Glomerular visceral epithelial cell (primary cell): Measurements from ENCODE around the gene MARCHF9.

Experiments used
- DNase-seq: peaks from one replicate; pipeline ENCODE4 v3.0.0-alpha.2; 2016; ENCODE audit errors: extremely low spot score

MARCHF9 gene

DNA sequence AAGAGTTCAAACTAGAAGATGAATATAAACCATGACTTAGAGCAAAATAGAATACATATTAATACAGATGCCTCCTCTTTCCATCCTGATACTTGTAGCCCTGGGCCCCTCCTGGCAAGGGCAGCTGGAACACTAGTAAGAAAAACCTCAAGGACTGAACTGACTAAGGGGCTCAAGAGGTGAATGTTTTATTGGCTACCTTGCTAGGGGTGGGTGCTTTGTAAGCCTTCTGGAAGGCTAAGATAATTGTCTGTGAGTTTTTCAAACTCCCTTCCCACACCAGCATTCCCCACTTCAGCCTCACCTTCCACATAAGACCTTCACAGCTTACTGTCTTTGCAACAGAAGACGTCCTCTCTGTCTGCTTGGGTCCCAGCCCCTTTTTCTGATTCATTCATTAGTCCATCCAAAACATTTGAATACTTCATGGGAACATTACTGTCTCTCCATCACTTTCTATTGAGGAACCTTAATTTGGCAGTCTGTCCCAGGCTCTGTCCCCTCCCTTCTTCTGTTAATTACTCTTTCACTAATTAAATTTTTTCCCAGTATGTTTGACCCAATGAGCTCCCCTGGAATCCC lies 1.1 kb upstream of the MARCHF9 start:
- no peak for DNase-seq

DNA sequence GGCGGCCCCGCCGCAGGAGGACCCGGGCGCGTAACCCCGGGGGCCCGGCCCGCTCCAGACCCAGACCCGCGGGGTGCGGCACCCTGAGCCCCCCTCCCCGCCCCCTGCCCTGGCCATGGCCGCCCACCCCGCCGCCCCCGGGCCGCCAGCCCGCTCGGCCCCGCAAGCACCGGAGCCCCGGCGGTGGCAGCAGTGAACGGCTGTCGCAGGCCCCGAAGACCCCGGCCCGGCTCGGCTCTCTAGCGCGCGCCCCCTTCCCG lies 221 bp downstream of the MARCHF9 start:
- DNase-seq: no peak

GRCh38 chr12:57755454-57756372 lies 810 bp downstream of the MARCHF9 start:
- no peak for DNase-seq

DNA sequence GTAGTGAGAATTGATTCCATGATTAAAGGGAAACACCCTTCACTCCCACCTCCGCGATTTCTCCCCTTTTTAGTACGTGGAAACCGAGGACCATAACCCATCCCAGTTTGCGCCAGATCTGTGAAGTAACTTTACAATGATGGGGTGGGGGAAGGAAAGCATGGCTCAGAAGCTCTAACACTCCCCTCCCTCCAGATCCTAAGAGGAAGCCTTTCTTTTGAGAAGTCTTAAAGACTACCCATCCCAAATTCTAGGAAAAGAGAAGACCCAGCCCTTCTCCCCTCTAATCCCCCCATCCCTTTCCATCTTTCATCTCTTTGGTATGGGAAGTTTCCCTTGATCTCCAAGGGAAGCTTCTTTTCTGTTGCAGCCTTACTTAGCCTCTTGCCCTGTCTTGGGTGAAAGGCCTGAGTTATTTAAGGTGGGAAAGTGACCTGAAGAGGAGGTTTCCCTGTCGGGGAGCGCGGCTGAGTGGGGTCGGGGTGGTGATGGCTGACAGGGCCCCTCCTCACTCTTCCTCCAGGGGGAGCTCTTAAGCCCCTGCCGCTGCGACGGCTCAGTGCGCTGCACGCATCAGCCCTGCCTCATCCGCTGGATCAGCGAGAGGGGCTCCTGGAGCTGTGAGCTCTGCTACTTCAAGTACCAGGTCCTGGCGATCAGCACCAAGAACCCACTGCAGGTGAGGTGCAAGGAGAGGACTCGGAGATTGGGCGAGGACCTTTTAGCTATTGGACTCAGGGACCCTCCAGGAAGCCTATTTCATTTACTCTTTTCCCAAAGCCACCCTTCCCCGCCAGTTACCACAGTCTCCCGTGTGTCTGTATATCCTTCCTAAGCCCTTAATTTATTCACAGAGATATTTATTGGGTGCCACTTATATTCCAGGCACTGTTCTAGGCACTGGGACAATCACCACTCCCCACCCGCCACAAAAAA lies 1.8 kb downstream of the MARCHF9 start:
- DNase-seq: peak; percentile 57

GRCh38 chr12:57757771-57758170 lies 2.9 kb downstream of the MARCHF9 start:
- DNase-seq: no peak

DNA sequence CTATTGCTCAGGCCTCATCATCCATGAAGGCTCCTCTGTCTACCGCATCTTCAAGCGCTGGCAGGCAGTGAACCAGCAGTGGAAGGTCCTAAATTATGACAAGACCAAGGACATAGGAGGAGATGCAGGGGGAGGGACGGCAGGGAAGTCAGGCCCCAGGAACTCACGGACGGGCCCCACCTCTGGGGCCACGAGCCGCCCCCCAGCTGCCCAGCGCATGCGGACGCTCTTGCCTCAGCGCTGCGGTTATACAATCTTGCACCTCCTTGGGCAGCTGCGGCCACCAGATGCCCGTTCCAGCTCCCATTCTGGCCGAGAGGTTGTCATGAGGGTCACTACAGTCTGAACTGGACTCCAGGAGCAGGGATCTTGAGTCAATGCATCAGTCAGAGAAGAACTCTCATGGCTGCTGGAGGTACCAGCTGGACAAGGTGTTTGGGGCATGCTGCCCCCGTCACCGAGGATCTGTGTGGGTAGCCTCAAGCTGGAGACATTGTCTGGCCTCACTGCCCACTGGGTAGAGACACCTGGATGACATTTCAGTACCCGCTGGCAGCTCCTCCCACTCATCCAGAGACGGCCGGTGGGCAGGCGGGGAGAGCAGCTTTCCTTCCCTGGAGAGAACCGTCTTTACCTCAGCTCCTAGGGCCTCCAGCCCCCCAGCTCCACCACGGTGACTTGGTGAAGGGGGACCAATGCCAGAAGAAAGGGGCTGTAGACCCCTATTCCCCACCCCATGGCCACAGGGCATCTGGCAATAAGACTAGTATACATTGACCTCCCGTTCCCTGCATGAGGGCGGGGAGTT lies 3.9 kb downstream of the MARCHF9 start:
- no peak for DNase-seq

GRCh38 chr12:57759360-57759980 lies 4.6 kb downstream of the MARCHF9 start:
- peak; percentile 46 for DNase-seq

DNA sequence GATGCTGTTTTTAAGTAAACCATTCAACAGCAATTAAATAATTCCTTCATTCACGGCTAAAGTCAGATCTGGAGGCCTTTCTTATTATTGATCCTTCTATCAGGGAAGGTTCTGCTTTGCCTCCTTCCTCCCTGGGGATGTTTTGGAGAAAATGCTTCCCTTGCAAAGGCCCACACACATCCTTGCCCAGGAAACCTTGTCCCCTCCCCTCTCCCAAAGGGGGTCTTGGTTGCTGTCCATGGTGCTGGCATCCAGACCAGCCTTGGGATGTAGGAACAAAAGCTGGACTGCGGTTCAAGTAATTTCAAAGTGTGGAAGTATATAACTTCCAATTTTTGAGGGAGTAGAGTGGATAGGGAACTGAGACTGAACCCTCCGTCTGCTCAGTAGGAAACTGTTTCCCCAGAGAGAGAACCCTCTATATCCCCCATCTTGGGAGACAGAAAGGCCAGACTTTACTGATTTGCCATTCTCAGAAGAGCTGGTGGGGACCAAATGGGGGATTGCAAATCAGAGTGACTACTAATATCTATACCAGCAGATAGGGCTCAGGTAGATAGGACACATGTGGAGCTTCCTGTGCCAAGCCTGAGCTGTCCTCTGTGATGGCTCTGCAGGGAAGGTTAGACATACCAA lies 5.6 kb downstream of the MARCHF9 start:
- no peak for DNase-seq

DNA sequence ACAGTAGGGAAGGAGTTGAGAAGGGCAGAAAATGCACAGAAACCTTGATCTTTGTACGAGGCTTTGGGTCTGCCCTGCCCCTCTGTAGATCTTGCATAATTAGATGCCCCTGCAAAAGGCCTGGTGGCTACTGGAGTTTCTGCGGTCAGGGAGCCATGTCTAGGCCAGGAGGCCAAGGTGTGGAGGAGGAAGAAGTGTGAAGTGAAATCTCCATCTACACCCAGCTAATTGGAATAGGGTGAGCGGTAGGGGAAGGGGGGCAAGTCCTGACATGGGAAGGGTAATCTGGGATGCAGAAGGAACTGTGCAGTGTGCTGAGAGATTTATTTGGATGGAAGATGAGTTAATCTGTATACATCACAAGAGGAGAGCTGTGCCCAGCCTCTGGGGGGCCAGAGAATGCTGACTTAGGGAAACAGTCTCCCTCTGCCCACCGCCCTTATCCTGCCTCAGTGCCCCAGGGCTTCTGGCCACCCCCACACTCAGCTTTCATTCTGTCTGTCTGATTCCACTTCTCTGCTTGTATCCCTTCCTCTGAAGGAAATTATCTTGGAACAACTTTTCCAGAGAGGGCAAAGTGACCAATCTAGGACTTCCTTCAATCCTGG lies 6.6 kb downstream of the MARCHF9 start:
- DNase-seq: no peak

- no peak for DNase-seq
These were observed 7.6 kb downstream of the MARCHF9 start for GRCh38 chr12:57762463-57762862.

GRCh38 chr12:57763881-57764661 lies 9.2 kb downstream of the MARCHF9 start:
- DNase-seq: no peak

GRCh38 chr12:57764662-57765002 lies 9.7 kb downstream of the MARCHF9 start:
- no peak for DNase-seq

DNA sequence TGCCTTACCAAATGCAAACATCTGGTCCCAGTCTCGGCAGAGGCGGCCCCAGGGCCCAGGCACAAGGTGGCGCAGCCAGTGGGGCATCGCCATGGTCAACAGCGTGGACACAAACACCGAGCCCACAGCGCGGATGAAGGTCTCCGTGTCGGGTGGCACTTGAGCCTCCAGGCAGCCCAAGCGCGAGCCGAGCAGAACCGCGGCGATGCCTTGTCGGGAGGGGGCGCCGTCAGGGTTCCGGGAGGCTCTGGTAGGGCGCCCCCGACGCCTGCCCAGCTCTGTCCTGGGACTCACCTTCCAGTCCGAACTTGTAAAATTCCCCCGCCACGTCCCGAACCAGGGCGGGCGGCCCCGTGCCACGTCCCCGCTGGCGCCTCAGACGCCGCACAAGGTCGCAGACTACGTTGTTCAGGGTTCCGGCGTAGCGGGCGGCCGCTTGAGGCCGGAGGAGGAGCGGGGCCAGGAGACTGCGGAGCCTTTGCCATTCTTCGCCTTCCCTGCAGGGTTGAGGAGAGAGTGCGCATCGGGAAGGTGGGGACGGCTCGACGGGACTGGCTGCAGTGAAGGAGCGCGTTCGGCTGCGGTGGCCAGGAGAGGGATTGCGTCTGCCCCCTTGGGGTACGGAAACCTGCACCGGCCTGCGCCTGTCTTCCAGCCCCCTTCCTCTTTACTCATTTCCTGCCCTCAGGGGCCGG lies 10.2 kb downstream of the MARCHF9 start:
- DNase-seq: no peak

- DNase-seq: no peak
These were observed 11.0 kb downstream of the MARCHF9 start for GRCh38 chr12:57765698-57766463.

GRCh38 chr12:57766464-57767304 lies 11.8 kb downstream of the MARCHF9 start, which contains the start of gene CYP27B1:
CYP27B1 (minus strand) TSS chr12:57767078; CDS start chr12:57767041, 37 bp downstream.
- no peak for DNase-seq

DNA sequence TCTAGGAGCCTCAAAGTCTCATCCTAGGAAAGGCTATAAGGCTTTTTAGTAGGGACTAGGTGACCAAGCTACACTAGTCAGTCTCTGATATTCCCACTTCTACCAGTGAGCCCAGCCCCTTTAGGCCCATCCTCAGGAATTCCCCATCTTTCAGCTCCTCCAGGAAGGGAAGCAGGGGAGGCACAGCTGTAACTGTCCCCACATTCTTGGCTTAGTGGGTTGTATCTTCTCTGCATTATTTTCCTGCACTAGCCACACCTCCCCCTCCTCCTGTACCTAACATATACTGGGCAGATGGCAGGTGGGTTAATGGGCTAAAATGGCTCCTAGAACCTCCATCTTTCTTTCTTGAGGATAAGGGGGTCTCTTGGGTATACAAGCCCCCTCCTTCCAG lies 12.4 kb downstream of the MARCHF9 start:
- DNase-seq: no peak

GRCh38 chr12:57767876-57768275 lies 13.0 kb downstream of the MARCHF9 start:
- no peak for DNase-seq
